Breast epithelium (tissue), 3 donors: ENCODE results near the gene INHBB.

ENCODE experiments used
- POLR2A ChIP-seq: fragments of 450-650 bp; IDR thresholded peaks from one replicate; pipeline ENCODE4 v1.6.1; 2016; ENCODE audit warnings: antibody characterized with exemption, mild to moderate bottlenecking, moderate library complexity
- TF ChIP-seq, protein P1 (sequence below), 3 donors: fragments of 450-650 bp; IDR thresholded peaks; one replicate each; pipeline ENCODE4 v1.5.1; 2016 to 2017; ENCODE audit warnings: antibody characterized with exemption in 3 of 3, mild to moderate bottlenecking in 3 of 3, moderate library complexity in 3 of 3

DNA sequence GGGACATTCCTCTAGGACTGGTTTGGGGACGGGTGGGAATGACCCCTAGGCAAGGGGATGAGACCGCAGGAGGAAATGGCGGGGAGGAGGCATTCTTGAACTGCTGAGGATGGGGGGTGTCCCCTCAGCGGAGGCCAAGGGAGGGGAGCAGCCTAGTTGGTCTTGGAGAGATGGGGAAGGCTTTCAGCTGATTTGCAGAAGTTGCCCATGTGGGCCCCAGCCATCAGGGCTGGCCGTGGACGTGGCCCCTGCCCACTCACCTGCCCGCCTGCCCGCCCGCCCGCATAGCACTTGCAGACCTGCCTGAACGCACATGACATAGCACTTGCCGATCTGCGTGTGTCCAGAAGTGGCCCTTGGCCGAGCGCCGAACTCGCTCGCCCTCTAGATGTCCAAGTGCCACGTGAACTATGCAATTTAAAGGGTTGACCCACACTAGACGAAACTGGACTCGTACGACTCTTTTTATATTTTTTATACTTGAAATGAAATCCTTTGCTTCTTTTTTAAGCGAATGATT is 4.9 kb downstream of the INHBB start:
- TF ChIP-seq, protein P1, sequence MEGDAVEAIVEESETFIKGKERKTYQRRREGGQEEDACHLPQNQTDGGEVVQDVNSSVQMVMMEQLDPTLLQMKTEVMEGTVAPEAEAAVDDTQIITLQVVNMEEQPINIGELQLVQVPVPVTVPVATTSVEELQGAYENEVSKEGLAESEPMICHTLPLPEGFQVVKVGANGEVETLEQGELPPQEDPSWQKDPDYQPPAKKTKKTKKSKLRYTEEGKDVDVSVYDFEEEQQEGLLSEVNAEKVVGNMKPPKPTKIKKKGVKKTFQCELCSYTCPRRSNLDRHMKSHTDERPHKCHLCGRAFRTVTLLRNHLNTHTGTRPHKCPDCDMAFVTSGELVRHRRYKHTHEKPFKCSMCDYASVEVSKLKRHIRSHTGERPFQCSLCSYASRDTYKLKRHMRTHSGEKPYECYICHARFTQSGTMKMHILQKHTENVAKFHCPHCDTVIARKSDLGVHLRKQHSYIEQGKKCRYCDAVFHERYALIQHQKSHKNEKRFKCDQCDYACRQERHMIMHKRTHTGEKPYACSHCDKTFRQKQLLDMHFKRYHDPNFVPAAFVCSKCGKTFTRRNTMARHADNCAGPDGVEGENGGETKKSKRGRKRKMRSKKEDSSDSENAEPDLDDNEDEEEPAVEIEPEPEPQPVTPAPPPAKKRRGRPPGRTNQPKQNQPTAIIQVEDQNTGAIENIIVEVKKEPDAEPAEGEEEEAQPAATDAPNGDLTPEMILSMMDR (IDR thresholded peaks at IDR 0.05) = no peak
- no peak for TF ChIP-seq POLR2A
